GM08714 (cell line): Measurements from ENCODE around the gene SFRP2.

ENCODE experiments used
- H3K4me3 ChIP-seq: fragments of 200-500 bp; sonication (Bioruptor generic); 2 replicates; pipeline ENCODE4 v1.5.1; 2014; ENCODE audit warnings: mild to moderate bottlenecking, low read length, inconsistent platforms
- ZNF274 ChIP-seq: IDR thresholded peaks from 2 replicates; pipeline ENCODE4 v1.6.1; 2012; ENCODE audit warnings: mild to moderate bottlenecking, low read depth, low read length

Gene SFRP2

GRCh38 chr4:153773236-153773690 is 15.6 kb downstream of the SFRP2 start:
- TF ChIP-seq ZNF274, result no peak
- H3K4me3 ChIP-seq, result no peak overlapping the region

- no peak overlapping the region for H3K4me3 ChIP-seq
- no peak for TF ChIP-seq ZNF274
Measured at GRCh38 chr4:153771046-153771445, 17.8 kb downstream of the SFRP2 start.

- no peak for TF ChIP-seq ZNF274
- H3K4me3 ChIP-seq, result no peak overlapping the region
Measured at GRCh38 chr4:153766758-153767157, 22.1 kb downstream of the SFRP2 start.

DNA sequence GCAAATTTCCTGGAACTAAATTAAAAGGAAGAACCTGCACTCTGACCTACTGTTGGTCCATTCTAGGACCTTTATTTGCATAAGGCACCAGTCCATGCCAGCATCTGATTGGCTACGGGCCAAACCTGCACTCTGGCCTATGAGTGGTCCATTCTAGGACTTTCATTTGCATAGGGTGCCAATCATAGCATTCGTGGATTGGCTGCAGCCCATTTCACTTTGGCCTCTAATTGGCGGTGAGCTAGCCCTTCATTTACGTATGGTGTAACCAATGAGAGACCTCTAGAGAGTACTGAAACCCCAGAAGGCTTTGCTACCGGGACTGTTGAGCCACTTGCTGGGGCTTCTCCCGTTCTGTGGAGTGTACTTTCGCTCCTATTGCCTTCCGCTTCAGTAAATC is 23.0 kb downstream of the SFRP2 start:
- no peak overlapping the region for H3K4me3 ChIP-seq
- TF ChIP-seq ZNF274, result no peak

DNA sequence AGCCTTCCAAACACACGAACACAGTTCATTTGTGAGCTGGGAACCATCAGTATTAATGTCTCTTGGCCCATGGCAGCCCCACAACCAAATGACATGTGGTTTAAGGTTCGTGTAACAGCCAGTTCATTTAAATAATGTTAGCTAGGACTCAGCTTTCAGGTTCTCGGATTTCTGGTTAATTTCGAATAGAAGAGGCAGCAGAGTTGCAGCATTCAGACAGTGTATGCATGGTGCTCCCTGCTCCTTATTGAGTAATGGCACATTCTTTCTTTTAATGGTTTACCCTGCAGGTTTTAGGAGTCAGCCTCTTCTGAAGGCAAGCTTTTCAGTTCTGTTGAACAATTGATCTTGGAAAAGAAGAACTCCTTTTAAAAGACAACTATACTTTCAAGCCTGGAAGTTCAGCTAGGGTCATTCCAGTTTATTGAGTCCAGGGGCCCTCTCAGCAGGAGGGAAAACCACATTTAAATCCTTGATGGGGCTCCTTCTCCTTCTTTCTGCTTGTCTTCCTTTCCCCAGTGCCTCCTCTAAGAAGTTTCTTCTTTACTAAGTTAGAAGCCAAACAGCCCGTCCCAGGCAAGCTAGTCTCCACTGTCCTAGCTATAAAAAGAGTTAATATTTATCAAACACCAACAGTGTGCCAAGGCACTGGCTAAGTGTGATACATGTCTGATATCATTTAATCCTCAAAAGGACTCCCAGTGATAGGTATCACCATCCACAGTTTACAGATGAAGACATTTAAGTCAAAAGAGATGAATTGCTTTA is 24.1 kb downstream of the SFRP2 start:
- no peak overlapping the region for H3K4me3 ChIP-seq
- TF ChIP-seq ZNF274, result no peak

- TF ChIP-seq ZNF274, result no peak
- no peak overlapping the region for H3K4me3 ChIP-seq
Measured at GRCh38 chr4:153763404-153763803, 25.5 kb downstream of the SFRP2 start.

GRCh38 chr4:153759407-153760316 is 29.2 kb downstream of the SFRP2 start, which contains the start of gene RNF175:
Gene RNF175 (minus strand): TSS chr4:153760024. CDS start chr4:153759862, 162 bp downstream.
- H3K4me3 ChIP-seq, result no peak within 1 kb of the TSS
- no peak for TF ChIP-seq ZNF274

- no peak overlapping the region for H3K4me3 ChIP-seq
- no peak for TF ChIP-seq ZNF274
Measured at GRCh38 chr4:153758688-153759406, 30.0 kb downstream of the SFRP2 start.

DNA sequence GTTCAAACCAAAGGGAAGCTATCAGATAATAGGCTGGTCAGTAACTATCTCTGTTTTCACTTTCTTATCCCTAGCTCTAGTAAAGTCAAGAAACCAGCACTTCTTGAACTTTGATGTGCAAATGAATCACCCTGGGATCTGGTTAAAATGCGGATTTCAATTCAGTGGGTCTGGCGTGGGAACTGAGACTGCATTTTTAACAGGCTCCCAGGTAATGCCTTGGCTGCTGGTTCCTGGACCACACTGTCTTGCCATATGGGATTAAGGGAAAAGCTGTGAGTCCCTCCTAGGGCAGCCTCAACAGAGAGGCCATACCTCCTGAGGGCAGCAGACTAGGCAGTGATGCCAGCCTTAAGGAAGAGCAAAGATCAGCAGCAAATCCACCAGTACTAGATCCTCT is 30.7 kb downstream of the SFRP2 start:
- H3K4me3 ChIP-seq, result no peak overlapping the region
- TF ChIP-seq ZNF274, result no peak

- no peak overlapping the region for H3K4me3 ChIP-seq
Measured at GRCh38 chr4:153757407-153757806, 31.5 kb downstream of the SFRP2 start.

DNA sequence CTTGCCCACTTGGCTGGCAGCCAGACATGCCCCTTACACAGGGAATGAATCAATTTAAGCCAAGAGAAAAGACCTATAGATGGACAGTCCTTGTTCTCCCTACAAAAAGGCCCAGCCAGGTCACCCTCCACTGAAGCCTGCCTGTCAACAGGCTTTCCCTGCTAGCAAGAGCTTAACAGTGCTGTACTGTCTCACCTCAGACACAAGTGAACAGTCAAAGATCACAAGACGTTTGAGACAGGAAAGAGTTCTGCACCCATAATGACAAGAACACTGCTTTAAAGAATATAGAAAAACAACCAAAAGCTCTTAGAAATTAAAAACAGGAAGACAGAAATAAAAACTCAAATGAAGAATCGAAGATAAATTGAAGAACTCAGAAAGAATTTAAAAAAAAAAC is 33.7 kb downstream of the SFRP2 start:
- H3K4me3 ChIP-seq, result no peak overlapping the region
- no peak for TF ChIP-seq ZNF274

More at GRCh38 chr4:153757407-153757806, 31.5 kb downstream of the SFRP2 start:
- TF ChIP-seq ZNF274, result no peak

DNA sequence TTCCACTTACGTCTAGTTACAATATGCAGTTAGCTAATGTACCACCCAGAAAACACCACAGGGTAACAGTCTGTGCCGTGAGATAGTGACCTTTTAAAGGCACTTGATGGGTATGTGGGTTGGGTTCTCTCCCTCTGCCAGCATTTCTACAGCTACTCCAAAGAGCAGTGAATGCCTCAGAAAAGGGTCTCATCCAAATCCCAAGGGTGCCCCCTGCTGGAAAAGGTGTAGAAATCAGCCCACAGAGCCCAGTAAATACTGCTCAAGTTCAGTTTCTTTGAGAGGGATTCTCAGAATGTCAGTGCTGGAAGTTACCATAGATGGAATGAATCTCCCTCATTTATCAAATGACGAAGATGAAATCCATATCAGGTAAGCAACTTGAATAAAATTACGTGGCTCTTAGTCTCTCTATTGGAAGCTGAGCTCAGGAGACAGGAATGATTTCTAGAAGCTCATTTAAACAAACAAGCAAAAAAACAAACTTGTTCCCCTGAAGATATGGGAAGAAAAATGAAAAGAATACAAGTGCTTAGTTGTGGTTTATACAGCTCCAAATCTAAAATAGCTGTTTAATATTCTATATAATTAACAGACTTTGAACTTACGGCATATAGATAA is 38.6 kb downstream of the SFRP2 start:
- TF ChIP-seq ZNF274, result no peak
- H3K4me3 ChIP-seq, result no peak overlapping the region

GRCh38 chr4:153748378-153748777 is 40.5 kb downstream of the SFRP2 start:
- no peak overlapping the region for H3K4me3 ChIP-seq
- no peak for TF ChIP-seq ZNF274
